Heart left ventricle (tissue), 13 donors: ENCODE data around the gene LYRM1.

Experiments
- CTCF ChIP-seq, 12 donors: fragments of 200-600 bp; sonication (generic) in 4 of 12; IDR thresholded peaks; one replicate each; pipeline versions ENCODE4 v1.5.0 to v1.8.0; 2018 to 2022; ENCODE audit warnings: antibody characterized with exemption in 12 of 12, mild to moderate bottlenecking in 5 of 12
- POLR2A ChIP-seq, 2 donors: fragments of 450-650 bp; IDR thresholded peaks; one replicate each; pipeline ENCODE4 v1.6.1; 2017; ENCODE audit warnings: antibody characterized with exemption in 2 of 2, mild to moderate bottlenecking in 2 of 2, moderate library complexity in 2 of 2
- donor health status: ischemic (EF 13 %, LVEDD 7.1; RV severe dilation, severe dysfunction).
- donor health status: DM: no; HTN: yes; CAD: no.
- donor health status: DM: no; HTN: no; CAD: no.
- donor health status: ischemic (EF 25% LVEDD 6.9; RV normal size, moderate dysfunction).
- donor health status: ischemic (EF 25% LVEDD 5.7; RV mildly dilated, moderate dysfunction).
- donor health status: ischemic (EF 35%, LVEDD 5.7; RV mildly dilated, moderate dysfunction).
- donor health status: nonischemic (EF 11% LVEDD 7.7; RV severe dilation, severe dysfunction).
- donor health status: DM: yes; HTN: yes; CAD: no.
- donor health status: PGD.
- donor health status: ischemic (EF 29% LVEDD 5.4; RV normal size, mild dysfunction).
- donor health status: nonischemic (EF 23%, LVEDD 6.1; RV moderate dilation, normal function).

- no peak for TF ChIP-seq POLR2A (IDR thresholded peaks at IDR 0.05)
- peak in 1 of 12 donors; percentile 2 for TF ChIP-seq CTCF (IDR thresholded peaks at IDR 0.05)
These were observed 49.6 kb upstream of the LYRM1 start for GRCh38 chr16:20850981-20851380.
